Hindlimb muscle (tissue), 1 donor: ENCODE measurements around the gene RFX2. TPM values are rescaled to one million over a fixed set of nuclear protein-coding genes. Genes with fewer than 3 reads are reported as not detected.

Source experiments
- DNase-seq: peaks from one replicate; pipeline ENCODE4 v3.0.0-alpha.2; 2013
- polyA plus RNA-seq: library from polyadenylated mRNA; unstranded; fragments of 120-200 nt; gene quantifications from one replicate; pipeline ENCODE4 v1.2.1, GENCODE V29; 2013; ENCODE audit not compliant: insufficient read length

Gene RFX2
- polyA plus RNA-seq, 1 donor, result 5.4 TPM

DNA sequence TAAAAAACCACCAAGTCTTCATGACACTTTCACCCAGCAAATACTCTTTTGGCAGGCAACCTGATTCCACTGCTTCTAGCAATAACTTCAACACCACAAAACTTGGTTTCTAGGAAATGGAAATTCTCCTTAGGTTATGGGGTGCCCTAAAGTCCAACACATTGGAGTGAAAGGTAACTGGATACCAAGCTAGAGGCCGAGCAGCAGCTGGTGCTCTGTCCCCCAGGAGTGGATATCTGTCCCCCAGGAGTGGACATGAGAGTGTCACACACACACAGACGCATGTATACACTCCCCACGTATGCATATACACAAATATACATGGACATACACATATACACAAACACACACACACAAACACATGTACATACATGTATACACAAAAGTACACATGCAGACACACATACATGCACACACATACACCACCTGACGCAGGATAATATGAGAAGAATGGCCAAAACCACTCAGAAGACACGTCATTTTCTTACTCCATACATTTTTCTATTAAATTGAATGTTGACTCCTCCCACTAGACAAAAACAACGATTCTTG lies 50.8 kb downstream of the RFX2 start:
- no peak for DNase-seq

DNA sequence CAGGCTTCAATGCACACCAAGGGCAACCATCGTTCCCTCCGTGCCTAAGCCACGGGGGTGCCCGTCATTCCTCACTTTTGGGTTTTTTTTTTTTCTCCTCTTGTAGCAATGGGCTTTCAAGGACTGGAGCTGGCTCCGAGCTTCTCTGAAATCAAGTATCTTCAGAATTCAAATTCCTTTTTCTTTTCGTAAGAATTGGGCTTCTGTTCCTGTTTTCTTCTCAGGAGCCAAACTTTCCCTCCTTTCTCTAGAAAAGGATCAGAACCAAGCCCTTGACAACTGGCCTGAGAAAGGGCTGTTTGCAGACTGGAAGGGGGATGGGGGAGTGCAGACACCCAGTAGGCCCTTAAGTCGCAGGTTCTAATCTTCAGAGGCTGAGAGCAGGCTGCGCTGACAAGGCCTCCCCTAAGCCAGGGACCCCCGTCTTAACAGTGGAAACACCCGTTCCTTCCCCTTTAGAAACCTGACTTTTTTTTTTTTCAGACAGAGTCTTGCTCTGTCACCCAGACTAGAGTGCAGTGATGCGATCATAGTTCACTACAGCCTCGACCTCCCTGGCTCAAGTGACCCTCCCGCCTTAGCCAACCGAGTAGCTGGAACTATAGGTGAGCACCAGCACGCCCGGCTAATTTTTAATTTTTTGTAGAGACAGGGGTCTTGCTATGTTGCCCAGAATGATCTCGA lies 51.6 kb downstream of the RFX2 start:
- no peak for DNase-seq

DNA sequence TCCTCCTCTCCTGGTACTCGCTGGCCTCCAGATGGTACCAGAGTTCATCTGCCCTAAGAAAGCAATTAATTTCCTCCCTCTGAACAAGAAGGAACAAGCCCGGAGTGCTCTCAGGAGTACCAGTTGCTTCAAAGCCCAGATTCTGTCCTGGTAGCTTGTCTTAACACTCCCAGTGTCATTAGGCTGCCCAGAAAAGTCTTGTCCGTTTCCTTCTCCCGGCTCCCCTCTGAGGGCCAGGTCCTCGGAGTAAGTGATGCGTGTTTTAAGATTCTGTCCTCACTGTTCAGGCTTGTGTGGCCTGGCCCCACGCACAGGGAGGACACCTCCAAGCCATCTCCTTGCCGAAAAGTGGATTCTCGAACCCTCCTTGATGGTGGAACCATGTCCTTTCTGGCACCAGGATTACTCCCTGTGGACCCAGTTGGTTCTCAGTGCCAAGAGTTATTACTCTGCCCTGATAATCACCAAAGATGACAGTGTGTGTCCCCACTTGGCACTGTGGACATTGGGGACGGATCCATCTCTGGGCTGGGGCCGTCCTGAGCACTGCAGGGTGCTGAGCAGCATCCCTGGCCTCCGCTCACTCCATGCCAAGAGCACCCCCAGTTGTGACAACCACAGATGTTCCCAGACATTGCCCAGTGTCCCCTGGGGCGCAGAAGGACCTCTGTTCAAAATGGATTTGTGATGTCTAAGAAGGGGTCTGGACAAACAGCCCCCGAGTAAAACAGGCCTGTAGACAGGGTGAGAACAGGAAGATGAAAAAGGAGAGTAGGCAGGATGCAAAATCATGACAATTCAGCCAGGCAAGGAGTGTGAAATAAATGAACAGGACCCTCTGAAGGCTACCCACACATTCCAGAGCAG lies 52.4 kb downstream of the RFX2 start:
- no peak for DNase-seq

DNA sequence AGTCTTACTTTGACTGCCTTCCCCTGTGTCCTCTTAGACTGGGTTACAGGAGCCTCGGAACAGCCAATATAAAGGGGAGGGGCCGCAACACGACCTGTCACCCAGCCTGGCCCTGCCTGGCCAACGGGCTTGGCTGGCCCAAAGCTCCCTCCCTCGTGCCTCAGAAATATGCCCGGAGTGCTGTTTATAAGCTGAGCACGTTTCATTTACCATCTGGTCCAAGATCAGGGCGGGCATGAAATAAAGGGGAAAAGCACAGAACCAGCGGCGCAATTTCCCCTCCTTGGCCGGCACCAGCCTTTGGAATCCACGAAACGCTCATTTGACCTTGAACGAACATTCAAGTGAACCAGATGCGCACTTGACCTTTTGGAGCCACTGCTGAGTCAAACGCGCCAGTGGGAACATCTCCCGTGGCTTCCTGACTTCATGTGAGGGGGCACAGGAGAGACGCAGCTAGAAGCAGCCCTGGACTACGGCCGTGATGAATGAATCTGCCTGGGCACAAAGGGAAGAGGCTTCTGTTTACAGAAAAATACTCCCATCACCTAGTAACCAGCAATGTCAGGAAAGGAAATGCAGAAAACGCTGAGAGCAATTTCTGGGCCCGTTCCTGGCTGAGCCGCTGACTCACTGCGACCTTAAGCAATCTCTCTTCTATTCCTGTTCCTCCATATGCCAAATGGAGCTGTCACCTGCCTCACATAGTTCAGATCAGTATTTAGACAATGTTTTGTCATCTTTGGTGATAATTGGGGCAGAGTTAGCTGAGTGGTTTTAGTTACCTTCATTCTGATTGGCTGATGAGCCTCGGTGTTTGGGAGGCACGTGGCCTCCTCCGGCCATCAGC lies 53.3 kb downstream of the RFX2 start:
- peak; percentile 85 for DNase-seq

DNA sequence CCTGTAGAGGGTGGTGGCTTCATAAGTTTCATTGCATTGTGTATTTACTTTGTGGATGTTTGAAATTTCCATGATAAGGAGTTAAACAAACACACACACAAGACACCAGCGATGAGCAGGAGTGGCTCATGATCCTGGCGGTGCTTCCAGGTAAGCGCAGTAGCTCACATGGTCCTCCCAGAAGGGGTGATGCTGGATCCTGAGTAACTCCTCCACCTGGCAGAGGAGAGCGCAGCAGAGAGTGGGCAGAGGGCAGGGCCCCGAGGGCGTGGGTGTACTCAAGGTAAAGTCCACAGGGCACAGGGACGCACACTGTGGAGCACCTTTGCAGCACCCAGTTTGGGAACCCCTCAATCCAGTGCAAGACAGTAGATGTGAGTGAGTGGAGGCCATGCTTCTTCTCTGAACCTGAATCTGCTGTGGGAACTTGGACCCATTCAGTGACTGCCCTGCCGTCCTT lies 54.0 kb downstream of the RFX2 start:
- DNase-seq, result no peak

DNA sequence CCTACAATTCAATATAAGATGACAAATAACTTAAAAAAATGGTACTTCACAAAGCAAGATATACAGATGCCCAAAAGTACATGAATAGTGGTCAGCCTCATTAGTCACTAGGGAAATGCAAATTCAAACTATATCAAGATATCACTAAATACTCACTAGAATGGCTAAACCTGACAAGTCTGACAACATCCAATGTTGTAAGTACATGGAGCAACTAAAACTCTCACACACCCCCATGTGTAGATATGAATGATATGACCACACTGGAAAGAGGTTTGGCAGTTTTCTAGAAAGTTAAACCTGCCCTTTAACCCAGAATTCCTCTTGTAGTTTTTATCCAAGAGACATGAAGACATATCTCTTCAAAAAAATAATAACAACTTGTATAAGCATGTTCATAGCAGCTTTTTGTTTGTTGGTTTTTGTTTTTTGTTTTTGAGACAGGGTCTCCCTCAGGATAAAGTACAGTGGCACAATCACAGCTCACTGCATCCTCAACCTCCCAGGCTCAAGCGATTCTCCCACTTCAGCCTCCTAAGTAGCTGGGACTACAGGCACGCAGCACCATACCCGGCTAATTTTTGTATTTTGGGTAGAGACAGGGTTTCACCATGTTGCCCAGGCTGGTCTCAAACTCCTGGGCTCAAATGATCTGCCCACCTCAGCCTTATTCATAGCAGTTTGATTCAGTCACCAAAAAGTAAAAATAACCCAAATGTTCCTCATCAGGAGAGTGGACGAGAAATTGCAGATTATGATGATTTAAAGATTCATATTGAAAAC lies 55.1 kb downstream of the RFX2 start:
- DNase-seq, result no peak

DNA sequence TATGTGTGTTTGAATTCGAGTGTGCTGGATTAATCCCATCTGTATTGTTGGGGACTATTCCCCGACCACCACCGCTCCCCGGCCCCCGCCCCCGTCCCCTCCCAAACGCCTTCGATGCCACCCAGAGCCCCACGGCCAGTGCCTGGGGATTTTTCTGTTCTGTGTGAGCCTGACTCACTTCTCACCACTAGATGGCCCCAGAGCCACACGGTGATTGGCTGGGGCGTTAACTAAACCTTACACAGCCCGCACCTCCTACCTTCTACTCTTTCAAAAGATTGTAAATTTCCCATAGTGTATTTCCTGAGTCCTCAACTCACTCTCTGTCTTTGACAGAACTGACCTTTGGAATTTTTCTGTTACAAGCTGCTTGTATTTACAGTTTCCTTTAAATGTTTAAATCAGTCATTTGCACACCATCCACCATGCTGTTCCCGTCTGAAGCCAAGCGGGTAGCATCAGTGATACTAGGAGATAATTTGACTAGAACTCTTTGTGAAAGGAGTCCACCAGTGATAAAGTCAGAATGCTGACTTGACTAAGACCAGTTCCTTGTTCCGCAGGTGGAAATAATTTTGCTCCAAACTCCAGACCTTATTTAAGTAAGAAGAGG lies 61.4 kb downstream of the RFX2 start:
- DNase-seq, result peak; percentile 75

DNA sequence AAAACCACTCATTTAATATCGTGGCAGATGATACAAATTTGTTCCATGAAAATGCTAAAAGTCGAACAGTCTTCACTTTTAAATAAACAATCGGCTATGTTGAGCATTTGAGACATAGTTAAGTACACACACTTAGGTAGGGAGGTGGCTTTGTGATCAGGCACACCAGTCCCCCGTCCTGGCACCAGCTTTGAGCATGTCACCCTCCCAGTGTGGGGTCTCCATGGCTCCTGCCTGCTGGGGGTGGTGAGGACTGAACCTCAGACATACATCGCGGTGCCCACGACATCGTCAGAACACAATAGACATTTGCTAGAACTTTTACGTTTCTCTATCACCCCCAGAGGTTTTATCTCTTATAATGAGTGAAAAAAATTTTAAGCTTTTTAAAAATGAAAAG lies 62.0 kb downstream of the RFX2 start:
- DNase-seq, result no peak

DNA sequence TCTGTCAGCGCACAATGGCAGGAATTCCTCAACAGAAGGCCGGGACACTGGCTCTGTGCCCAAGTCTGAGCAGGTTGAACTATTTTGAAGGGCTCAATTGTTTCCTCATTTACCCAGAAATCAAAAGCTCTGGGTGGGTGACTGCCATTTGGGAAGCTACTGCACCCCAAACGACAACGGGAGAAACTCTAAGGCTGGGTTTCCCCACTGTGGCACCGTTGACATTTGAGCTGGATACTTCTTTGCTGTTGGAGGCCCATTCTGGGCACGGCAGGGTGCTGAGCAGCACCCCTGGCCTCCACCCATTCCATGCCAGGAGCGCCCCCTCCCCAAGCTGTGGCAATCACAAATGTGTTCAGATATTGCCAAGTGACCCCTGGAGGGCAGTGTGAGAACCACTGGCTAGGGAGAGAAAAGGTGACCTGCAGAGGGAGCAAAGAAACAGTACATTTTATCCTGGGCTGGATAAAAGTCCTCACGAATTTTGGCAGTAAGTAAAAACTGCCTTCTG lies 62.5 kb downstream of the RFX2 start:
- DNase-seq, result no peak

DNA sequence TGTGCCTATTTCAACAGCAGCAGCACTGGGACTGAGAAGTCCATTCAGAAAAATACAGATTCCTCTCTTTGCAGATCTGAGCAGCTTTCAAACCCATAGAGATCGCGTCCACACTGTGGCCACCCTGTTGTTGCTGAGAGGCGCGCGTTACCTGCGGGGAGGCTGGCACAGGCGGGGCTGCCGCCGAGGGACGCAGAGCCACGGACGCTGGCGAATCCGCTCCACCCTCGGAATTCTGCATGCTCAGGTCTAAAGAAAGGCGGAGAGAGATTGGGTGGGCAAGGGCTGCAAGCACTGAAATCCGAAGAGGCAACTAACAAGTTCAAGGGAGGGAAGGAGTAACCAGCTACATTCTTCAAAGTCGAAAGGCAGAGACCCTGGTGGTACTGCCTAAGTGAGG lies 63.0 kb downstream of the RFX2 start:
- DNase-seq, result no peak

DNA sequence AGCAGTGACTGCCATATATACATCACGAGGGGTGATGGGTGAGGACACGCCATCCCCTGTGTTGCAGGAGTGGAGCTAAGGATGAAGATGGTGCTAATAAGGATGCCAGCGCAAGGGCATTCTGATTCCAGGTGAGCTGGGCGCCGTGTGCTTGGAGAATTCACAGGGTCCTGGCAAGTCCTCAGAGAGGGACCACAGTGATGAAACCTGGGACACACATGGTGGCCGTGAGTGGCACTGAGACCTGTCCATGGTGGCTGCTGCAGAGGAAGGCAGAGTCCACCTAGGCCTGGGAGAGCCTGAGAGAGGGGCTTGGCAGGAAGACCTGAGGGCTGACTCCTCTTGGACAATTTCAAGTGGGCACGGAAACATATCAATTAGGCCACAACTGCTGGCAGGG lies 65.2 kb downstream of the RFX2 start:
- DNase-seq, result no peak

DNA sequence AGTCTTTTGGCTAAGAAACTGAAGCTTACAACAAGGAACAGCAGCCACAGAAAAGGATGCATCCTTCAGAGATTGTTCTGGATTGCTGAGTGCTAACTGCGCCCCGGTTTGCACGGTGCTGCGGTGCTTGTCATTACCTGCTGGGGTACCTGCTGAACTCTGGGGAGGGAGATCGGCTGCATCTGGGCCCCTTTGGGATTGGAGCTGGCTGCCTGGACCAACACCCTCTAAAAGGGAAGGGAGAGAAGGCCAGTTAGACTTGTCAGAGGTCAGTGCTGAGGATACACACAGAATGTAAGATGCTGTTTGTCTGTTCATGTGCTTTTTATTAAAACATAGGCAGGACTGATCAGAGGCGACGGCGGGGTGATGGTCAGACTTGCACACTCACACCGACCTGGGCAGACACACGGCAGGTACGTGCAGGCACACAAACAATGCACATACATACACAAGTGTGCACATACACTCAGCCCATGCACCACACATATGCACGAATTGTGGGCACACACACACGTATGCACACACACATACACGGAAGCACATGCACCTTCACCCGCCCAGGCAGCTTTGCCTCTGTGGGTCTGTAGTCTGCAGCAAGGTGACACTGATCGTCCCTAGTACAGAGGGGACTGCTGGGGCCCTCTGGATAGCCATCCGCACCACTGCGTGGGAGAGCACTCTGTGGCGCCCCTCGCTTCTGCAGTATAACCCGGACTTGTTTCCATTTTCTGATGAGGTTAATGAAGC lies 66.1 kb downstream of the RFX2 start:
- no peak for DNase-seq

DNA sequence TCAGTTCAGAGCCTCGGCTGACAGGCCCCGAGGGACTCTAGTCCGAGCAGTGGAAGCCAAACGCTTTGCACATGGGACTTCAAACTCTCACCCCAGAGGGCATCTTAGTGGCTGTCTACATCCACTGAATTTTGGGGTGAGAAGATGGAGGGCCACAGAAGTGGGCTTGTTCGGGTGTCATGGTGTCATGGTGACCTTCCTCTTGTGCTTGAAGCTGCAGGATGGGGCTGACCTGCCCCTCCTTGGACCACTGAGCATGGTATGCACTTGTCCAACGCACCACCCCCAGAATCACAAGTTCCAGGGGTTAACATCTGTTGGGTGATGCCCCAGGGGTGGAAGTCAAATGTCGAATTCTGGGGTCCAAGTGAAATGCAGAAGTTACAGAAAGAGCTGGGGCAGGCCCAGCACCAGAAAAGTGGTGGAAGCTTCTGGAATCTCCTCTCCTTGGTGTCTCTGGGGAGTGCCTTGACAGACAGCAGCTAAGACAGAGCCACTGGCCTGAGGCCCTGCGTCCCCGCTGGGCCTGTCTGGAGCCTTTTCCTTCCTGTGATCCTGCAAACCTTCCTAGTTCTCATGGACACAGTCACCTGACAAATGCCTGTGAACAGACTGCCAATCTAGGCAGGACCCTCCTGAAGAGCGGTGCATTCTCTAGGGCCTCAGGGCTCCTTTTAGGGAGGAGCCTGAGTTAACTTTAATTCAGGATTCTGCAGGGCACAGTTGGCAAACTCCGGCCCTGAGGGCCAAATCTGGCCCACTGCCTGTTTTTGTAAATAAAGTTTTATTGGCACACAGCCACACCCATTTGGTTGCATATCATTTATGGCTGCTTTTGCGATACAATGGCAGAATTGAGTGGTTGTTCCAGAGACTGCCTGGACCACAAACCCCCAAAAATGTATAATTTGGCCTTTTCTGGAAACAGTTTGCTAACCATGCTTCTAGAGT lies 67.2 kb downstream of the RFX2 start:
- no peak for DNase-seq

DNA sequence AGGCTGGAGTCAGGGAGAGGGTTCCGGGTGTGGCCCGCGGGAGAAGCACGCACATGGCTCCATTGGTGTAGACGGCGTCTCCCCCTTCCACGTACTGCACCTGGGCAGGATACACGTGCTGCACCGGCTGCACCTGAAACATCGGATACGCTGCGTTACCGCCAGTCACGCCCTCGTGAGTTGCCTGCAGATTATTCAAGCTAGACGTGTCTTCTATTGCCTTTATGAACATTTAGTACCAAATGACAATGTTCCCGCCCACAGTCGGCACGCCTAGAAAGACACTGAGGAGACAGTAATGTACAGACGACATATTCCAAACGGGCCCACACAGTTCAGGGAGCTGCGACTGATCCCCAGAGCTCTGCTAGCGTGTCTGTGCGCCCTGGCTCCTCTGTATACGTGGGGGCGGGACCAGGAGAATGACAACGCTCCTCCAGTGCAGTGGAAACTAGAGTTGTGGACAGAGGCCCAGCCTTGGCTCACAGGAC lies 68.3 kb downstream of the RFX2 start:
- no peak for DNase-seq

DNA sequence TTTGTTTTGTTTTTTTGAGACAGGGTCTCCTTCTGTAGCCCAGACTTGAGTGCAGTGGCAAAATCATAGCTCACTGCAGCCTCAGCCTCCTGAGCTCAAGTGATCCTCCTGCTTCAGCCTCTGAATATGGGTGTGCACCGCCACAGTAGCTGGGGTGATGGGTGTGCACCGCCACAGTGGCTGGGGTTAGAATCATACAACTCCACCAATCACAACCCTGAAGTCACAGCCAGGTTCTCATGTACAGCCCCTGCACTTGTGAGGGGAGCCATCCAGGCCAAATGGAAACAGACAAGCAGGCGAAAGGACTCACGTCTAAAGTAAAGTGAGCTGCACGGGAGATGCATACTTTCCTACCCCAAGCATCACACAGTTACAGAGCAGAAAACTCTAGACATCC lies 69.2 kb downstream of the RFX2 start:
- DNase-seq, result no peak

DNA sequence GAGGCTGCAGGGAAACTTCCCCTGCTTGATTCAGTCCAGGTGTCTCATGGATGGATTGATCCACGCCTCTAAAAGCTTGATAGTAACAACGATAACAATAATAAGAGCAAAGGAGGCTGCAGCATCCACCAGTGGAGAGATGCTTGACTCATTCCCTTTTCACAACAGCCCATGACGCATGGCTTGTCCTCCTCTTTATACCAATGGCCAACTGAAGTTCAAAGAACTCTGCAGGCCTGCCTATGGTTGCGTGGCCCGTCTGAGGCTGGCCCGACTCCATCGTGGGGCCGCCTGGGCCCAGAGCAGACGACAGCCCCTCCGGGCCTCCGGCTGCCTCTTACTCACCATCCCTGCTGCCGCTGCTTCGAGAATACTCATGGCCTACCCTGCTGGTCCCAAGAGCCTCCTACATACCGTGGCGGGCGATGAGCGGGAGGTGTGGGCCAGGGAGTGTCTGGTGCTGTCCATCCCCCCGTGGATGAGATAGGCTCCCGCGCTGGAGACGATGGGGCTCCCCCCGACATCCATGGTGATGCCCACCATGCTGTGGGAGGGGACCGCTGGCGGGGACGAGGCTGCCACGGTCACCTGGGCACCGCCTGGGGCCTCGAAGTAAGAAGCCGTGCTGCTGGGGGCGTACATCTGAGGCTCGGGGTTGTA lies 70.6 kb downstream of the RFX2 start:
- DNase-seq, result no peak

DNA sequence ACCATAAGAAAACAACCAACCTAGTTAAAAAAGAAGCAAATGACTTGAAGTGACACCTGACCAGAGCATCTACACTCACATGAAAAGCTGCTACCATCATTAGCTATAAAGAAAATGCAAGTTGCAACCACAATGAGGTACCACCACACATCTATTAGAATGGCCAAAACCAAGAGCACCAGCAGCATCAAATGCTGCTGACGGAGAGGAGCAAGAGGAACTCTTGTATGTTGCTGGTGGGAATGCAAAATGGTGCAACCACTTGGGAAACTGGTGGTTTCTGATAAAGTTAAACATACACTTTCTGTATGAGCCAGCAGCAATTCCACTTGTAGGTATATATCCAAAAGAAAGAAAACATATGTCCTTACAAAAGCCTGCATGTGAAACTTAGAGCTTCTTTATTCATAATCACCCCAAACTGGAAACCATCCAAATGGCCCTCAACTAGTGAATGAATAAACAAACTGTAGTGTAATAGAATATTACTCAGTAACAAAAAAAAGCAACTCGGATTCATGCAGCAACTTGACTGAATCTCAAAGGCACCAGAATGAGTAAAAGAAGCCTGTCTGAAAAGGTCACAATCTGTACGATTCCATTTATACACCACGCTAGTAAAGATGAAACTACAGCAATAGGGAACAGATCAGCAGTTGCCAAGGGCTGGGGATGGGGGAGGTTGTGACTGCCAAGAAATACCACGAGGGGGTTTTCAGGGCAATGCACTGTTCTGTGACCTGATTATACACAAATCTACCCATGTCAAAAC lies 71.5 kb downstream of the RFX2 start:
- no peak for DNase-seq

DNA sequence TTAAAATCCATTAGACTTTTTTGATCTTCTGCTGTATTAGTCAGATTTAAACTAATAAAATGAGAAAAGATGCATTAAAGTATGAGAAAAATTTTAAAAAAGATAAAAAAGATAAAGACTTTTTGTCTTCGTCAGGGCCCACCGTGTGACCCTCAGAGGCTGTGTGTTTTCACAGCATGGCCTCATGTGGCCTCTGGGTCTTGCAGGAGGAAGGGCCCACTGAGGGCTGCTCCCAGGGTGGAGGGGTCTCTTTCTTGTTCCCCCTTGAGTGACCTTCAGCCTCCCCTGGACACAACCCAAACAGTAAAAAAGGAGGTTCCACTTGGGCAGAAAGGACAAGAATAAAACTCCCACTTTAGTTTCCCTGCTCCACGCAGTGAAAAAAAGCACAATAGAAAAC lies 75.3 kb downstream of the RFX2 start:
- DNase-seq, result no peak
